Motor neuron (in vitro differentiated cells): Measurements from ENCODE around the gene UQCRC1. TPM values are rescaled to one million over a fixed set of nuclear protein-coding genes. Genes with fewer than 3 reads are reported as not detected.

Experiments
- ATAC-seq, 8 experiments: fragments of 200-7000 bp; cut with Tn5 transposase; replicated peaks in 6 of 8; 2 replicates each; pipeline ENCODE4 v1.8.0; 2021; ENCODE audit warnings: mild to moderate bottlenecking in 8 of 8, moderate library complexity in 8 of 8
- H3K27ac ChIP-seq, 2 donors: fragments of 250-450 bp; sonication (Bioruptor Pico); 2 replicates each; pipeline ENCODE4 v1.9.0; 2021; ENCODE audit warnings: antibody characterized with exemption in 2 of 2, mild to moderate bottlenecking in 2 of 2, moderate library complexity in 1 of 2
- H3K4me1 ChIP-seq, 2 donors: fragments of 250-450 bp; sonication (Bioruptor Pico); replicated peaks in 1 of 2; 2 replicates each; pipeline ENCODE4 v1.6.1; 2021; ENCODE audit warnings: antibody characterized with exemption in 2 of 2, mild to moderate bottlenecking in 2 of 2, moderate library complexity in 1 of 2
- H3K4me3 ChIP-seq, 5 donors: fragments of 250-450 bp; sonication (Bioruptor Pico); 2 replicates each; pipeline ENCODE4 v1.9.0; 2021; ENCODE audit warnings: antibody characterized with exemption in 5 of 5, mild to moderate bottlenecking in 5 of 5, moderate library complexity in 4 of 5
- WGBS, 10 experiments: fragments of 450-650 bp; shearing (Covaris generic); methylation state at CpG; one replicate each; pipeline ENCODE4 v1.0.0; 2022; 5-methylcytosine and 5-hydroxymethylcytosine counted together
- in situ Hi-C, 9 experiments: fragments of 400-800 bp; cut with MboI; loops; one replicate each; pipeline ENCODE4 v1.15.0; 2021; ENCODE audit warnings: low sequenced_read_pairs in 9 of 9, low pct_unique_long_range_greater_than_20kb in 2 of 9; ENCODE audit not compliant: unreplicated experiment in 9 of 9
- total RNA-seq, 8 experiments: library from RNA; unstranded; fragments of 300-600 nt; gene quantifications; 2 replicates each; pipeline versions ENCODE4 v1.2.3 to v1.2.4, GENCODE V29; 2022

UQCRC1 gene
- total RNA-seq, 8 experiments from 2014 or later, result 184 to 306 (median 226) TPM

GRCh38 chr3:48600711-48601621 lies 8.5 kb downstream of the UQCRC1 start:
- in situ Hi-C loops, result no loop called here
- Histone ChIP-seq H3K4me3 (no peak overlapping the region), H3K4me1 (peaks cover 3 to 7% of the 10 kb centered on the region in 2 donors), H3K27ac (no peak overlapping the region)
- no peak for ATAC-seq
- 71 to 100% (median 98%) methylated on average over 1 to 9 of the region's 19 CpGs; no CpG with 5 or more reads in 3 of the 10 experiments for WGBS, 10 experiments

GRCh38 chr3:48599509-48600285 lies 9.7 kb downstream of the UQCRC1 start:
- Histone ChIP-seq H3K4me1 (peaks cover 14% of the 10 kb centered on the region in 2 donors), H3K4me3 (no peak overlapping the region), H3K27ac (no peak overlapping the region)
- in situ Hi-C loops, result no loop called here
- WGBS, 10 experiments, result 80 to 100% (median 88%) methylated on average over 1 to 5 of the region's 12 CpGs; no CpG with 5 or more reads in 5 of the 10 experiments
- no peak for ATAC-seq

GRCh38 chr3:48599077-48599501 lies 10.4 kb downstream of the UQCRC1 start:
- in situ Hi-C loops, result no loop called here
- Histone ChIP-seq H3K4me3 (no peak overlapping the region), H3K4me1 (peaks cover 14% of the 10 kb centered on the region in 2 donors), H3K27ac (no peak overlapping the region)
- ATAC-seq, result no peak
- 40 to 100% (median 96%) methylated on average over 1 to 4 of the region's 11 CpGs; no CpG with 5 or more reads in 7 of the 10 experiments for WGBS, 10 experiments

GRCh38 chr3:48598323-48599076 lies 10.9 kb downstream of the UQCRC1 start:
- ATAC-seq, result peak; percentile 55 to 86 (median 70)
- H3K27ac ChIP-seq, result no peak overlapping the region
- in situ Hi-C loops, result no loop called here
- WGBS, 10 experiments, result 0 to 95% (median 56%) methylated on average over 1 to 3 of the region's 5 CpGs; no CpG with 5 or more reads in 4 of the 10 experiments
- no peak overlapping the region for H3K4me3 ChIP-seq
- peaks cover 14% of the 10 kb centered on the region in 2 donors for H3K4me1 ChIP-seq

- no peak for ATAC-seq
- in situ Hi-C loops, result no loop called here
- 55 to 100% (median 96%) methylated on average over 1 to 6 of the region's 6 CpGs; no CpG with 5 or more reads in 3 of the 10 experiments for WGBS, 10 experiments
- Histone ChIP-seq H3K4me1 (peaks cover 14% of the 10 kb centered on the region in 2 donors), H3K4me3 (no peak overlapping the region), H3K27ac (no peak overlapping the region)
Measured at GRCh38 chr3:48597408-48597800, 12.0 kb downstream of the UQCRC1 start.

- H3K27ac ChIP-seq, result no peak overlapping the region
Measured at GRCh38 chr3:48596676-48597407, 12.6 kb downstream of the UQCRC1 start.

GRCh38 chr3:48596157-48596556 lies 13.3 kb downstream of the UQCRC1 start:
- peak in 5 of 8 experiments; percentile 4 to 11 (median 7) for ATAC-seq
- Histone ChIP-seq H3K4me3 (no peak overlapping the region), H3K4me1 (peaks cover 14% of the 10 kb centered on the region in 2 donors), H3K27ac (peak overlapping the region in 1 of 2 donors; percentile 49)
- 20 to 100% (median 57%) methylated on average over 1 of the region's 5 CpGs; no CpG with 5 or more reads in 6 of the 10 experiments for WGBS, 10 experiments
- in situ Hi-C loops, result no loop called here

More at GRCh38 chr3:48596676-48597407, 12.6 kb downstream of the UQCRC1 start:
- no peak for ATAC-seq
- WGBS, 10 experiments, result 80 to 100% (median 100%) methylated on average over 1 to 4 of the region's 8 CpGs; no CpG with 5 or more reads in 4 of the 10 experiments
- Histone ChIP-seq H3K4me1 (peaks cover 14% of the 10 kb centered on the region in 2 donors), H3K4me3 (no peak overlapping the region)
- in situ Hi-C loops, result no loop called here

- in situ Hi-C loops, result no loop called here
- ATAC-seq, result peak; percentile 29 to 56 (median 49)
- Histone ChIP-seq H3K4me1 (peaks cover 14% of the 10 kb centered on the region in 2 donors), H3K27ac (peak overlapping the region in 1 of 2 donors; percentile 49), H3K4me3 (no peak overlapping the region)
- 7% methylated on average over 5 of the region's 10 CpGs; no CpG with 5 or more reads in 9 of the 10 experiments for WGBS, 10 experiments
Measured at GRCh38 chr3:48595526-48596121, 13.8 kb downstream of the UQCRC1 start.

GRCh38 chr3:48595075-48595525 lies 14.3 kb downstream of the UQCRC1 start, which contains the start of gene COL7A1:
TSS of gene COL7A1 (minus strand) at chr3:48595329. CDS start at chr3:48595159, 170 bp downstream.
- ATAC-seq, result peak in 4 of 8 experiments; percentile 2 to 9 (median 6)
- WGBS, 10 experiments, result no CpG with 5 or more reads among the region's 35 CpGs
- Histone ChIP-seq H3K27ac (peak within 1 kb of the TSS in 1 of 2 donors; percentile 49), H3K4me3 (no peak within 1 kb of the TSS), H3K4me1 (peaks cover 14% of the 10 kb centered on the region in 2 donors)
- in situ Hi-C loops, result no loop called here

GRCh38 chr3:48594417-48595049 lies 14.9 kb downstream of the UQCRC1 start:
- Histone ChIP-seq H3K4me3 (no peak overlapping the region), H3K27ac (no peak overlapping the region), H3K4me1 (peaks cover 14% of the 10 kb centered on the region in 2 donors)
- in situ Hi-C loops, result no loop called here
- ATAC-seq, result peak in 1 of 8 experiments; percentile 1
- WGBS, 10 experiments, result 40 to 76% methylated on average over 1 to 5 of the region's 39 CpGs; no CpG with 5 or more reads in 8 of the 10 experiments

GRCh38 chr3:48593337-48593736 lies 16.1 kb downstream of the UQCRC1 start:
- ATAC-seq, result no peak

More at GRCh38 chr3:48593337-48593736, 16.1 kb downstream of the UQCRC1 start:
- peaks cover 14% of the 10 kb centered on the region in 2 donors for H3K4me1 ChIP-seq
- no peak overlapping the region for H3K4me3 ChIP-seq
- no peak overlapping the region for H3K27ac ChIP-seq
- 80 to 100% (median 100%) methylated on average over 1 to 3 of the region's 9 CpGs; no CpG with 5 or more reads in 6 of the 10 experiments for WGBS, 10 experiments
- in situ Hi-C loops, result no loop called here
